Lower lobe of right lung (tissue), 2 donors: Measurements from ENCODE around the gene FAM13B. TPM values are rescaled to one million over a fixed set of nuclear protein-coding genes. Genes with fewer than 3 reads are reported as not detected.

ENCODE experiments used
- ATAC-seq, 2 donors: fragments of 200-7000 bp; cut with Tn5 transposase; one replicate each; pipeline ENCODE4 v1.9.1; 2020 to 2022; ENCODE audit warnings: mild to moderate bottlenecking in 2 of 2, moderate library complexity in 2 of 2
- DNase-seq: peaks from one replicate; pipeline ENCODE4 v3.0.0-alpha.2; 2020
- H3K27ac ChIP-seq: fragments of 200-600 bp; one replicate; pipeline ENCODE4 v1.8.0; 2022
- H3K27me3 ChIP-seq: fragments of 200-600 bp; one replicate; pipeline ENCODE4 v1.8.0; 2022; ENCODE audit warnings: low read depth
- H3K36me3 ChIP-seq: fragments of 200-600 bp; one replicate; pipeline ENCODE4 v1.8.0; 2022; ENCODE audit warnings: mild to moderate bottlenecking
- H3K4me1 ChIP-seq: fragments of 200-600 bp; one replicate; pipeline ENCODE4 v1.8.0; 2022
- H3K4me3 ChIP-seq: fragments of 200-600 bp; one replicate; pipeline ENCODE4 v1.8.0; 2022; ENCODE audit warnings: mild to moderate bottlenecking
- H3K9me3 ChIP-seq: fragments of 200-600 bp; one replicate; pipeline ENCODE4 v1.8.0; 2022
- intact Hi-C: fragments of 100-400 bp; cut with DNase I; formaldehyde crosslinking; loops from one replicate; pipeline ENCODE4 v1.11.0; 2022
- total RNA-seq: library from RNA; stranded (reverse); fragmentation: NEBNext Ultra II Directional; extraction: Animal tissue kit (Norgen Biotek cat#: 25700); gene quantifications from one replicate; pipeline ENCODE4 v1.2.1, GENCODE V29; 2021
- TF ChIP-seq, protein P1 (sequence below): fragments of 200-600 bp; IDR thresholded peaks from one replicate; pipeline ENCODE4 v1.8.0; 2022; ENCODE audit warnings: antibody characterized with exemption, mild to moderate bottlenecking
- donor health status: DM: no; HTN: yes; CAD: no; lungs with severe emphysema.

Gene FAM13B
- total RNA-seq, 1 donor from 2014 or later: 42.9 TPM

DNA sequence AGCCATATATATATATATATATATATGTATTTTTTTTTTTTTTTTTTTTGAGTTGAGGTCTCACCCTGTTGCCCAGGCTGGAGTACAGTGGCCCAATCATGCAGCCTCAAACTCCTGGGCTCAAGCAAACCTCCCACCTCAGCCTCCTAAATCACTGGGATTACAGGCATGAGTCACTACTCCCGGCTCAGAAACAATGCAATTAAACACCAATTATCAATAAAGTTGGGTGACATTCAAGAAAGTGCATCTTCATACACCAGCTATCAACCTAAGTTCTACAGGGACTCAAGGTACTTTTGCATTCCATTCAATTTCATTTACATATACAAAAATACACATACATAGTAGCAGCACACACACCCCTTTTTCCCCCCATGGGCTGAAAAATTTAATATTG is 7.6 kb downstream of the FAM13B start:
- DNase-seq (no peak), ATAC-seq (no peak)
- no peaks in the 10 kb centered on the region for H3K9me3 ChIP-seq
- peaks cover 7% of the 10 kb centered on the region for H3K36me3 ChIP-seq
- no peak overlapping the region for H3K27ac ChIP-seq
- H3K27me3 ChIP-seq: no peaks in the 10 kb centered on the region
- intact Hi-C loops: no loop called here
- peaks cover 37% of the 10 kb centered on the region for H3K4me1 ChIP-seq
- H3K4me3 ChIP-seq: no peak overlapping the region
- TF ChIP-seq, protein P1, sequence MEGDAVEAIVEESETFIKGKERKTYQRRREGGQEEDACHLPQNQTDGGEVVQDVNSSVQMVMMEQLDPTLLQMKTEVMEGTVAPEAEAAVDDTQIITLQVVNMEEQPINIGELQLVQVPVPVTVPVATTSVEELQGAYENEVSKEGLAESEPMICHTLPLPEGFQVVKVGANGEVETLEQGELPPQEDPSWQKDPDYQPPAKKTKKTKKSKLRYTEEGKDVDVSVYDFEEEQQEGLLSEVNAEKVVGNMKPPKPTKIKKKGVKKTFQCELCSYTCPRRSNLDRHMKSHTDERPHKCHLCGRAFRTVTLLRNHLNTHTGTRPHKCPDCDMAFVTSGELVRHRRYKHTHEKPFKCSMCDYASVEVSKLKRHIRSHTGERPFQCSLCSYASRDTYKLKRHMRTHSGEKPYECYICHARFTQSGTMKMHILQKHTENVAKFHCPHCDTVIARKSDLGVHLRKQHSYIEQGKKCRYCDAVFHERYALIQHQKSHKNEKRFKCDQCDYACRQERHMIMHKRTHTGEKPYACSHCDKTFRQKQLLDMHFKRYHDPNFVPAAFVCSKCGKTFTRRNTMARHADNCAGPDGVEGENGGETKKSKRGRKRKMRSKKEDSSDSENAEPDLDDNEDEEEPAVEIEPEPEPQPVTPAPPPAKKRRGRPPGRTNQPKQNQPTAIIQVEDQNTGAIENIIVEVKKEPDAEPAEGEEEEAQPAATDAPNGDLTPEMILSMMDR: no peak

- ATAC-seq (no peak), DNase-seq (no peak)
- intact Hi-C loops: no loop called here
- H3K9me3 ChIP-seq: no peaks in the 10 kb centered on the region
- TF ChIP-seq, protein P1: no peak
- peaks cover 26% of the 10 kb centered on the region for H3K4me1 ChIP-seq
- peaks cover 19% of the 10 kb centered on the region for H3K36me3 ChIP-seq
- no peak overlapping the region for H3K27ac ChIP-seq
- no peak overlapping the region for H3K4me3 ChIP-seq
- no peaks in the 10 kb centered on the region for H3K27me3 ChIP-seq
Observed at GRCh38 chr5:138024117-138024516, 8.8 kb downstream of the FAM13B start.

DNA sequence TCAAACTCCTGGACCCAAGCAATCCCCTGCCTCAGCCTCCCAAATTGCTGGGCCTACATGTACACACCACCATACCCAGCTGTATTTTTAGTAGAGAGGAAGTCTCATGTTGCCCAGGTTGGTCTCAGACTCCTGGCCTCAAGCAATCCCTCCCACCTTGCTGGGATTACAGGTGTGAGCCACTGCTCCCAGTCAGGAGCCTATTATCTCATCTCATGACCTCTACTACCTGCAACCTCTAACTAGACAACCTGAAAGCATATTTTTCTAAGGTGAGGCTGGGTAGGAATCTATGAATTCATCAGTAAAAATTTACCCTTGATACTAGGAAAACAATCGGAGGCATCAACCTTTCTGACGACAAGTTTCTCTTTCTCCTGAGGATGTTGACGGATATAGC is 10.0 kb downstream of the FAM13B start:
- DNase-seq (no peak), ATAC-seq (no peak)
- Histone ChIP-seq H3K4me1 (peaks cover 22% of the 10 kb centered on the region), H3K27me3 (no peaks in the 10 kb centered on the region), H3K36me3 (peaks cover 31% of the 10 kb centered on the region), H3K27ac (no peak overlapping the region), H3K4me3 (no peak overlapping the region), H3K9me3 (no peaks in the 10 kb centered on the region)
- intact Hi-C loops: no loop called here
- TF ChIP-seq, protein P1: no peak

DNA sequence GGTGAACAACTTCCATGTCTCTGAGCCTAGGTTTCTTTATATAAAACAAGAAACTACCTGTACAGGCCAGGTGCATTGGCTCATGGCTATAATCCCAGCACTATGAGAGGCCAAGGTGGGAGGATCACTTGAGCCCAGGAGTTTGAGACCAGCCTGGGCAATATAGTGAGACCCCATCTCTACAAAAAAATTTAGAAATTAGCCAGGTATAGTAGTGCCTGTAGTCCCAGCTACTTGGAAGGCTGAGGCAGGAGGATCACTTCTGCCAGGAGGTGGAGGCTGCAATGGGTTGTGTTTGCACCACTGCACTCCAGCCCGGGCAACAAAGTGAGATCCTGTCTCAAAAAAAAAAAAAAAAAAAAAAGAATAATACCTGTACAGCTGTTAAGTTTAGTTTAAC is 11.1 kb downstream of the FAM13B start:
- intact Hi-C loops: no loop called here
- H3K4me1 ChIP-seq: peaks cover 16% of the 10 kb centered on the region
- no peaks in the 10 kb centered on the region for H3K27me3 ChIP-seq
- DNase-seq (no peak), ATAC-seq (no peak)
- H3K27ac ChIP-seq: no peak overlapping the region
- H3K4me3 ChIP-seq: no peak overlapping the region
- peaks cover 42% of the 10 kb centered on the region for H3K36me3 ChIP-seq
- no peaks in the 10 kb centered on the region for H3K9me3 ChIP-seq
- TF ChIP-seq, protein P1: no peak

DNA sequence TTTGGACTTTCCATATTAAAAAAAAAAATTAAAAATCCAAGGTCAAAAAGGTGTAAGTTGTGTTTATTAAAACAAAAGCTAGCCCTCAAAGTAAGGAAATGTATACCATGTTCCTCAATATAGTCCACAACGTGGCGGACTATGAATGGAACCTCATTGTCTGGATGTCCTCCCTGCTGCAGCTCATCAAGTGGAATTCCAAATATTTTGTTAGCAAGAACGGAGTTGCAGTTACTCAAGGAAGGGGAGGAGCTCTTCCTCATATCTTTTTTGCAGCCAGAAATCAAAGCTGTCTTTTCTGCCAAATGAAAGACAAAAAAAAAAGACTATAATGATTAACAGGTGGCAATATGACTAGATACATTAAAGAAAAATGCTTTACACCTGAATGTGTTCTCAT is 14.0 kb downstream of the FAM13B start:
- peaks cover 62% of the 10 kb centered on the region for H3K36me3 ChIP-seq
- peaks cover 16% of the 10 kb centered on the region for H3K4me1 ChIP-seq
- ATAC-seq: no peak
- H3K4me3 ChIP-seq: no peak overlapping the region
- H3K27ac ChIP-seq: no peak overlapping the region
- DNase-seq: no peak
- TF ChIP-seq, protein P1: no peak
- H3K9me3 ChIP-seq: no peaks in the 10 kb centered on the region
- no peaks in the 10 kb centered on the region for H3K27me3 ChIP-seq
- intact Hi-C loops: no loop called here

GRCh38 chr5:138015916-138016315 is 17.0 kb downstream of the FAM13B start:
- ATAC-seq (no peak), DNase-seq (no peak)
- Histone ChIP-seq H3K27ac (no peak overlapping the region), H3K4me1 (peaks cover 9% of the 10 kb centered on the region), H3K27me3 (no peaks in the 10 kb centered on the region), H3K36me3 (peaks cover 72% of the 10 kb centered on the region), H3K9me3 (no peaks in the 10 kb centered on the region), H3K4me3 (no peak overlapping the region)
- intact Hi-C loops: no loop called here
- TF ChIP-seq, protein P1: no peak
